GM15510 (cell line): ENCODE data around the gene INO80D.

Experiments
- POLR2A ChIP-seq: IDR thresholded peaks from 3 replicates; pipeline ENCODE4 v1.6.1; 2011; ENCODE audit warnings: borderline replicate concordance; ENCODE audit not compliant: insufficient read length; ENCODE audit errors: extremely low read depth

Gene INO80D

GRCh38 chr2:206001912-206002311, 84.1 kb downstream of the INO80D start:
- TF ChIP-seq POLR2A, result no peak

DNA sequence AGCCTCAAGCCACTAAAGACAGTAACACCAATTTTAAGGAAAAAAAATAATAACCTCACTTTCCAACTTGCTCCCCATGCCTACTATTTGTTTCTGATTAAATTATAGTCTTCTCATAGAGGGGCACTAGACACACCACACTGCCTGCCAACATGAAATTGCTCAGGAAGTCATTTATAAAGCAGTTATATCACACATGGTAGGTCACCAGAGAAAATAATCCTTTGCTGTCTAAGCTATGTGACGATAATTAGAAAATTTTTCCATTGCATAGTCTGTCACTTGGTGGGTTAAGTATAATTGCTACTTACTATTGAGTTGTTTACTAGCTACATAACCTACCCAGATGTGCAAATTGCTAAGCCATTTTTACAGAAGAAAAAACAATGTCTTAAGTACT, 85.2 kb downstream of the INO80D start:
- no peak for TF ChIP-seq POLR2A

- no peak for TF ChIP-seq POLR2A
Measured at GRCh38 chr2:205998583-205998982, 87.4 kb downstream of the INO80D start.

DNA sequence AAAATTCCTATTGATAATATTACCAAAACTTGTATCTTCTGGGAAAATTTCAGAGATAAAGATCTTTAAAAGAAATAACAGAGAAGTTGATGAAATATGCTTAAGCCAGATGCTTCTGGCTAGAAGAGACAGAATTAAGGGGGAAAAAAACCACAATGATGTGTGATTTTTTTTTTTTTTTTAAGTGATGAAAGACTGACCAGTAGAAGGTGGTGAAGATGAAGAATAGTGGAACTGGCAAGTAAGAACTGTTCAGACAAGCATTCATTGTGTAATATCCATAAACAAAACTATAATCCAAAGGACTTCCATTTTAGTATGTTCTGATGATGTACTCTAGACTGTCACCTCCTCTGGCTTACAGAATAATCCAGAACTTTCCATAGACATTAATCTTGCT, 89.8 kb downstream of the INO80D start:
- TF ChIP-seq POLR2A, result no peak

- no peak for TF ChIP-seq POLR2A
Measured at GRCh38 chr2:205995260-205995659, 90.7 kb downstream of the INO80D start.

DNA sequence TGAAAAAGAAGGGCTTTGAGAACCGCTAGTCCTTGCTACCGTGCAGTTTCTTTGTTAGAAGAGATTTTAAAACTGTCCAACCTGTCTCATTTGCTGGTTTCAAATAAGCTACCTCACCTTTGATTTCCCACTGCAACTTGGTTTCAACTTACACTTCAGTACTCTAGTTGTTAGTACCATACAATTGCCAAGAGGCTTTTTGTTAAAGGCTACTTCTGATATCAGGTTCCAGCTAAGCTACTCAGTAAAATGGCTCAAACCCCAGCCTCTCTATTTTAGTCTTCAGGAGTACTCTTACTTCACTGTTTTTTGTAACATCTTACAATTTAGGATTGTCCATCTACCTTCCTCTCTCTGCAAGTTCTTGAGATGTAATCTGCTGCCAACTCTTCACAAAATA, 91.6 kb downstream of the INO80D start:
- no peak for TF ChIP-seq POLR2A

DNA sequence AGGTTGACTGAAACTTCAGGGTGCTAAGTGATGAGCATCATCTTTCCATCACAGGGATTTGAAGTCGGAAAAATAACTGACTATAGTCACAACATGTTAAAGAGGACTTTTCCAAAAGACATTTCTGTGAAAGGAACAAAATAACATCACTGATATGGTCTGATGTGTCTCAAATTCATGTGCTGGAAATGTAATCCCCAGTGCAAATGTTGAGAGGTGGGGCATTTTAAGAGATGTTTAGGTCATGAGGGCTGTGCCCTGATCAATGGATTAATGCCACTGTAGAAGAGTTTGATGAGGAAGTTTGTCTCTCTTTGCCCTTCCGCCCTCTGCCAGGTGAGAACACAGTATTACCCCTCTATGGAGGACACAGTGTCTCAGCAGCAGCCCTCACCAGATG, 95.9 kb downstream of the INO80D start:
- TF ChIP-seq POLR2A, result no peak

DNA sequence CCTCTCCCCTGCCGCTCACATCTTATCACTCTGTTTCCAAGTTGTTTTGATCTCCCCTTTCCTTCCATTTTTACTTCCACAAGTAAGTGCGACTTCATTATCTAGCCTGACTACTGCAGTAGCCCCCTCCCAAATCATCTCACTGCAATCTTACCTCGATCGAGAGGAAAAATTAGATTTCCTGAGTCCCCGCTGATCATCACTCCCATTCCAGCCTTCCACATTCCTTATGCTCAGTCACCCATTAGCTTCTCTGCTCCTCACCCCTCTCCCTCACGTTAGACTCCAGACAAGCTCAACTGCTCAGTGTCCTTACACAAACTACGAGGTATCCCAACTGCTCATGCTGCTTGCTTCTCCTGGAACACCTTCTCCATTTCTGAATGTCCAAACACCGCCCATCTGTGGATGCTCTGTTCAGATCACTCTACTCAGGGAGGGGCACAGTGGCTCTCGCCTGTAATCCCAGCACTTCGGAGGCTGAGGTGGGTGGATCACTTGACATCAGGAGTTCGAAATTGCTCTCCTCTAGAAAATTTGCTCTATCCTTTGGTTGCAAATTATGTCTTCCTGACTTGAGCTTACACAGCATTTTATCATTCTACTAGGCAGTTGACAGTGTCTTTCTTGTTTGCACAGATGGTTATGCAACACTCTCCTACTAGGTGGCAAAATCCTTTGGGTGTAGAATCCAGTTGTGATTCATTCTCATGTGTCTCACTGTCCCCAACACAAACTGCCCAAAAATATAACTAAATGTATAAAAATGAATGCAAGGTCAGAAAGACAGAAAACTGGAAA, 96.5 kb downstream of the INO80D start:
- TF ChIP-seq POLR2A, result no peak

DNA sequence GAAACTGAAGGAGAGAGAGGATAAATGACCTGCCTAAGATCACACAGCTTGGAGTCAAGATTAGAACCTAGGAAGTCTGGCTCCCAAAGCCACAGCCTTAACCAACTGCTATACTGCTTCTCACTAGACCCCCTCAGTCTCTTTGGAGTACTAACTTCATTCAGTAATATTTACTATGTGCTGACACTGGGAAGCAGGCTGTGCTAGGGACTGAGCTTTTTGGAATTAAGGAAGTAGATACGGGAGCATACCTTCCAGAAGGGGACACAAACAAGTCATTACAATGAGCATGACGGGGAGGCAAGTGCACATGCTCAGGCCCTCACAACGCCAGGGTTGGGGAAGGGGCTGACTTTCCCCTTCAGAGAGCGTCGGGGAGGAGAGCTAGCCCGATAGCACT, 97.7 kb downstream of the INO80D start:
- TF ChIP-seq POLR2A, result no peak

GRCh38 chr2:205984381-205984780, 101.6 kb downstream of the INO80D start:
- TF ChIP-seq POLR2A, result no peak

GRCh38 chr2:205982776-205983327, 103.1 kb downstream of the INO80D start:
- no peak for TF ChIP-seq POLR2A

- TF ChIP-seq POLR2A, result no peak
Measured at GRCh38 chr2:205976120-205976814, 109.7 kb downstream of the INO80D start.

DNA sequence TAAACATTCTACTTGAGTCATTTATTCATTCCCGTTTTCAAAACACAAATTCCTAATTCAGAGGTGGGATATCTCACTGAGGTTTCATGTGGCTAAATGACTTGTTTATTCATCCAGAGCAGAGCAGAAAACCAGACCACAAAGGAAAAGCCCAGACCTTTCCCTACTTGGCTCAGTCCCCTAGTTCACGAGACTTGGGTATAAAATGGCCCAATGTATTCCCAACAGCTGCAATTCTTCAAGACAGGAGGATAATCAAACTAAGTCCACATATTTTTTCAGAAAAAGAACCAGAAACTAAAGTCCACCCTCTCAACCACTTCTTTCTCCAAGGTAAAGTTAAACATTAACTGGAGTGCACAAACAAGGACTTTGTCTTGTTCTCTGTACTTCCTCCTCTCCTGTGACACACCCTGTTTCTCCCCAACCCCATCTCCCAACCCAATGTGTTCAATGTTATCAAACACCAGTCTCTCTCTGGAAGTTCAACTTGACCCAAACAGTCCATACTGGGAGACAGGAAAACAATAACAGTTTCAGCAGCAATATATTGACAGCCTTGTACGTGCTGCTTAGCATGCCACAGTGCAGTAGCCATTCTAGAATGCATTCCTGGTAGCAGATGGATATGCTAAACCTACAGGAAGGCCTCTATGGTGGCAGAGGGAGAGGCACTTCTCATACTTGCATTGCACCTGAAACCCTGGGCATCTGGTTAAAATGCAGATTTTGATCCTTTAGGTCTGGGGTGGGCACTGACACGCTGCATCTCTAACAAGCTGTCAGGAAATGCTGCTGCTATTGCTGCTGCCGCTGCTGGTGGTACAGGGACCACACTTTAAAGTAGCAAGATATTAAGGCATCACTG, 110.7 kb downstream of the INO80D start:
- no peak for TF ChIP-seq POLR2A

GRCh38 chr2:205972113-205972512, 113.9 kb downstream of the INO80D start:
- TF ChIP-seq POLR2A, result no peak

GRCh38 chr2:205970348-205970747, 115.6 kb downstream of the INO80D start:
- TF ChIP-seq POLR2A, result no peak

GRCh38 chr2:205969584-205969983, 116.4 kb downstream of the INO80D start:
- no peak for TF ChIP-seq POLR2A
